Fibroblast of mammary gland (primary cell): ENCODE results near the gene ZNF789.
A peak's percentile ranks its signal among the peaks of the same experiment; 100 is the strongest.

Experiments used
- DNase-seq: peaks from one replicate; pipeline ENCODE4 v3.0.0-alpha.2; 2010; ENCODE audit warnings: low read depth
- H3K4me3 ChIP-seq: 2 replicates; pipeline ENCODE4 v1.5.1; 2011; ENCODE audit warnings: low read depth, mild to moderate bottlenecking, low read length, moderate library complexity; ENCODE audit not compliant: control insufficient read depth
- TF ChIP-seq, protein P1 (sequence below): conservative IDR thresholded peaks from 2 replicates; pipeline ENCODE4 v1.5.1; 2011; ENCODE audit warnings: low read depth, low read length, inconsistent platforms; ENCODE audit not compliant: control insufficient read depth, insufficient read depth

ZNF789 gene

GRCh38 chr7:99525713-99526440 is 53.2 kb downstream of the ZNF789 start:
- TF ChIP-seq, protein P1, sequence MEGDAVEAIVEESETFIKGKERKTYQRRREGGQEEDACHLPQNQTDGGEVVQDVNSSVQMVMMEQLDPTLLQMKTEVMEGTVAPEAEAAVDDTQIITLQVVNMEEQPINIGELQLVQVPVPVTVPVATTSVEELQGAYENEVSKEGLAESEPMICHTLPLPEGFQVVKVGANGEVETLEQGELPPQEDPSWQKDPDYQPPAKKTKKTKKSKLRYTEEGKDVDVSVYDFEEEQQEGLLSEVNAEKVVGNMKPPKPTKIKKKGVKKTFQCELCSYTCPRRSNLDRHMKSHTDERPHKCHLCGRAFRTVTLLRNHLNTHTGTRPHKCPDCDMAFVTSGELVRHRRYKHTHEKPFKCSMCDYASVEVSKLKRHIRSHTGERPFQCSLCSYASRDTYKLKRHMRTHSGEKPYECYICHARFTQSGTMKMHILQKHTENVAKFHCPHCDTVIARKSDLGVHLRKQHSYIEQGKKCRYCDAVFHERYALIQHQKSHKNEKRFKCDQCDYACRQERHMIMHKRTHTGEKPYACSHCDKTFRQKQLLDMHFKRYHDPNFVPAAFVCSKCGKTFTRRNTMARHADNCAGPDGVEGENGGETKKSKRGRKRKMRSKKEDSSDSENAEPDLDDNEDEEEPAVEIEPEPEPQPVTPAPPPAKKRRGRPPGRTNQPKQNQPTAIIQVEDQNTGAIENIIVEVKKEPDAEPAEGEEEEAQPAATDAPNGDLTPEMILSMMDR: peak; percentile 31
- no peak overlapping the region for H3K4me3 ChIP-seq
- peak; percentile 19 for DNase-seq

- peak; percentile 24 for DNase-seq
- no peak overlapping the region for H3K4me3 ChIP-seq
- TF ChIP-seq, protein P1: no peak
Observed at GRCh38 chr7:99531354-99531765, 58.7 kb downstream of the ZNF789 start.

GRCh38 chr7:99535667-99536066 is 63.0 kb downstream of the ZNF789 start:
- DNase-seq: no peak
- TF ChIP-seq, protein P1: no peak
- no peak overlapping the region for H3K4me3 ChIP-seq
